GM21423 (cell line): ENCODE measurements around the gene NUMBL.
"Not testable (repeated sequence)": the region's sequence is repeated elsewhere in the genome, so short reads cannot be mapped to it uniquely, and the experiment has no call there.

Source experiments
- ATAC-seq: cut with Tn5 transposase; IDR thresholded peaks from one replicate; pipeline ENCODE4 v1.9.1; 2021; ENCODE audit warnings: mild to moderate bottlenecking, moderate library complexity; ENCODE audit not compliant: unreplicated experiment

NUMBL gene

GRCh38 chr19:40633207-40633606, 57.2 kb downstream of the NUMBL start:
- ATAC-seq: no peak

GRCh38 chr19:40632311-40633036, 58.0 kb downstream of the NUMBL start:
- no peak for ATAC-seq

- no peak for ATAC-seq
Measured at GRCh38 chr19:40630571-40631160, 59.8 kb downstream of the NUMBL start.

GRCh38 chr19:40629346-40629745, 61.1 kb downstream of the NUMBL start:
- ATAC-seq: no peak

- ATAC-seq: no peak
Measured at GRCh38 chr19:40627486-40628279, 62.8 kb downstream of the NUMBL start.

- no peak for ATAC-seq
Measured at GRCh38 chr19:40626918-40627317, 63.5 kb downstream of the NUMBL start.

- ATAC-seq: no peak
Measured at GRCh38 chr19:40625406-40626120, 64.9 kb downstream of the NUMBL start.

GRCh38 chr19:40624369-40625153, 65.9 kb downstream of the NUMBL start:
- not testable (repeated sequence) for ATAC-seq

- no peak for ATAC-seq
Measured at GRCh38 chr19:40623403-40624251, 66.8 kb downstream of the NUMBL start.

GRCh38 chr19:40622773-40623075, 67.7 kb downstream of the NUMBL start:
- ATAC-seq: no peak

- no peak for ATAC-seq
Measured at GRCh38 chr19:40621966-40622772, 68.3 kb downstream of the NUMBL start.

GRCh38 chr19:40621283-40621682, 69.2 kb downstream of the NUMBL start:
- no peak for ATAC-seq

- ATAC-seq: no peak
Measured at GRCh38 chr19:40620161-40620485, 70.3 kb downstream of the NUMBL start.

- no peak for ATAC-seq
Measured at GRCh38 chr19:40619333-40620160, 70.9 kb downstream of the NUMBL start.

GRCh38 chr19:40617961-40618360, 72.5 kb downstream of the NUMBL start:
- no peak for ATAC-seq

- no peak for ATAC-seq
Measured at GRCh38 chr19:40616941-40617340, 73.5 kb downstream of the NUMBL start.

- ATAC-seq: no peak
Measured at GRCh38 chr19:40616178-40616577, 74.3 kb downstream of the NUMBL start.
